ENCODE results near the gene ADAMTSL3.
"Not testable (repeated sequence)": the region's sequence is repeated elsewhere in the genome, so short reads cannot be mapped to it uniquely, and the experiment has no call there.

ADAMTSL3 gene

GRCh38 chr15:83929619-83930018 is 275.7 kb downstream of the ADAMTSL3 start:
- no peak for DNase-seq

- DNase-seq, result no peak
Observed at GRCh38 chr15:83930392-83931212, 276.7 kb downstream of the ADAMTSL3 start.

GRCh38 chr15:83935774-83936173 is 281.9 kb downstream of the ADAMTSL3 start:
- no peak for DNase-seq

GRCh38 chr15:83940136-83940535 is 286.2 kb downstream of the ADAMTSL3 start:
- no peak for DNase-seq

- DNase-seq, result no peak
Observed at GRCh38 chr15:83943043-83943442, 289.1 kb downstream of the ADAMTSL3 start.

GRCh38 chr15:83943849-83944404 is 290.0 kb downstream of the ADAMTSL3 start:
- no peak for DNase-seq

- DNase-seq, result no peak
Observed at GRCh38 chr15:83947156-83947555, 293.2 kb downstream of the ADAMTSL3 start.

GRCh38 chr15:83954506-83954905 is 300.6 kb downstream of the ADAMTSL3 start:
- no peak for DNase-seq

GRCh38 chr15:83955806-83956265 is 301.9 kb downstream of the ADAMTSL3 start:
- no peak for DNase-seq

- no peak for DNase-seq
Observed at GRCh38 chr15:83956887-83957286, 303.0 kb downstream of the ADAMTSL3 start.

GRCh38 chr15:83959477-83959876 is 305.6 kb downstream of the ADAMTSL3 start:
- no peak for DNase-seq

GRCh38 chr15:83960192-83960829 is 306.4 kb downstream of the ADAMTSL3 start:
- no peak for DNase-seq

- DNase-seq, result no peak
Observed at GRCh38 chr15:83961311-83961710, 307.4 kb downstream of the ADAMTSL3 start.

- not testable (repeated sequence) for DNase-seq
Observed at GRCh38 chr15:83964967-83965366, 311.0 kb downstream of the ADAMTSL3 start.

GRCh38 chr15:83970295-83970890 is 316.5 kb downstream of the ADAMTSL3 start:
- DNase-seq, result no peak

- DNase-seq, result no peak
Observed at GRCh38 chr15:83971992-83972391, 318.1 kb downstream of the ADAMTSL3 start.

GRCh38 chr15:83973816-83974215 is 319.9 kb downstream of the ADAMTSL3 start:
- no peak for DNase-seq

- no peak for DNase-seq
Observed at GRCh38 chr15:83977992-83978391, 324.1 kb downstream of the ADAMTSL3 start.

GRCh38 chr15:83978588-83978987 is 324.7 kb downstream of the ADAMTSL3 start:
- no peak for DNase-seq

- DNase-seq, result no peak
Observed at GRCh38 chr15:83980637-83981036, 326.7 kb downstream of the ADAMTSL3 start.

- no peak for DNase-seq
Observed at GRCh38 chr15:83982748-83983147, 328.8 kb downstream of the ADAMTSL3 start.

GRCh38 chr15:83983634-83984458 is 329.9 kb downstream of the ADAMTSL3 start:
- DNase-seq, result no peak

GRCh38 chr15:83984601-83985000 is 330.7 kb downstream of the ADAMTSL3 start:
- DNase-seq, result no peak
